CD8-positive, alpha-beta memory T cell (primary cell): ENCODE results near the gene ANKRD52. TPM values are rescaled to one million over a fixed set of nuclear protein-coding genes. Genes with fewer than 3 reads are reported as not detected.
"Not testable (repeated sequence)": the region's sequence is repeated elsewhere in the genome, so short reads cannot be mapped to it uniquely, and the experiment has no call there.

Experiments used
- CTCF ChIA-PET: fragments of 350-600 bp; sonication (Branson Sonifier 250); formaldehyde crosslinking; loops from one replicate; lab custom pipeline; 2021; ENCODE audit warnings: antibody characterized with exemption; lab: Charles Lee
- POLR2A ChIA-PET: fragments of 350-600 bp; sonication (Branson Sonifier 250); formaldehyde crosslinking; loops from one replicate; lab custom pipeline; 2021; ENCODE audit warnings: antibody characterized with exemption; lab: Charles Lee
- DNase-seq, 5 donors: peaks; one replicate each; pipeline versions ENCODE4 v3.0.0 to v3.0.0-alpha.2; 2020 to 2022; ENCODE audit warnings: mixed read lengths in 1 of 5
- H3K27ac ChIP-seq: one replicate; pipeline ENCODE4 v1.7.0; 2013; ENCODE audit warnings: low read depth, mild to moderate bottlenecking, low read length, moderate library complexity
- H3K27me3 ChIP-seq: 2 replicates; pipeline ENCODE4 v1.7.0; 2013; ENCODE audit warnings: low read length, mild to moderate bottlenecking; ENCODE audit not compliant: insufficient read depth, poor library complexity, severe bottlenecking
- H3K36me3 ChIP-seq: 2 replicates; pipeline ENCODE4 v1.7.0; 2013; ENCODE audit warnings: mild to moderate bottlenecking, low read length, moderate library complexity; ENCODE audit not compliant: insufficient read depth
- H3K4me1 ChIP-seq: 2 replicates; pipeline ENCODE4 v1.7.0; 2013; ENCODE audit warnings: mild to moderate bottlenecking, low read length, moderate library complexity; ENCODE audit not compliant: insufficient read depth
- H3K4me3 ChIP-seq: 2 replicates; pipeline ENCODE4 v1.7.0; 2013; ENCODE audit warnings: mild to moderate bottlenecking, low read length
- H3K9me3 ChIP-seq: 2 replicates; pipeline ENCODE4 v1.7.0; 2013; ENCODE audit warnings: mild to moderate bottlenecking, low read length
- H3K27ac Mint-ChIP-seq, 8 donors: one replicate each; pipeline ENCODE4 v1.8.0; 2020 to 2021; ENCODE audit warnings: mixed read lengths in 8 of 8, mild to moderate bottlenecking in 6 of 8, inconsistent platforms in 3 of 8, moderate library complexity in 3 of 8
- H3K27me3 Mint-ChIP-seq, 2 donors: one replicate each; pipeline ENCODE4 v1.8.0; 2020 to 2021; ENCODE audit warnings: mixed read lengths in 2 of 2, mild to moderate bottlenecking in 1 of 2, moderate library complexity in 1 of 2
- H3K36me3 Mint-ChIP-seq, 3 donors: one replicate each; pipeline ENCODE4 v1.8.0; 2020 to 2021; ENCODE audit warnings: mixed read lengths in 3 of 3, inconsistent platforms in 1 of 3, mild to moderate bottlenecking in 1 of 3
- H3K4me1 Mint-ChIP-seq, 3 donors: one replicate each; pipeline ENCODE4 v1.8.0; 2020 to 2021; ENCODE audit warnings: mixed read lengths in 3 of 3, inconsistent platforms in 1 of 3, mild to moderate bottlenecking in 1 of 3
- H3K4me3 Mint-ChIP-seq, 7 donors: one replicate each; pipeline ENCODE4 v1.8.0; 2020 to 2021; ENCODE audit warnings: mixed read lengths in 7 of 7, mild to moderate bottlenecking in 6 of 7, moderate library complexity in 4 of 7, inconsistent platforms in 2 of 7
- H3K9me3 Mint-ChIP-seq, 5 donors: one replicate each; pipeline ENCODE4 v1.8.0; 2020 to 2022; ENCODE audit warnings: mixed read lengths in 5 of 5, mild to moderate bottlenecking in 3 of 5, moderate library complexity in 2 of 5, inconsistent platforms in 1 of 5
- polyA plus RNA-seq: library from polyadenylated mRNA; unstranded; fragments of 300-500 nt; fragmentation: Illumina TruSeq; gene quantifications from one replicate; pipeline ENCODE4 v1.2.3, GENCODE V29; 2021
- total RNA-seq, 2 experiments: library from RNA; stranded (reverse); gene quantifications; one replicate each; pipeline ENCODE4 v1.2.3, GENCODE V29; 2021

The ANKRD52 gene
- total and polyA plus RNA-seq, 3 experiments from 2014 or later = 16.1 to 69.9 (median 67.0) TPM

- Histone ChIP-seq H3K36me3 (no peaks in the 10 kb centered on the region), H3K27me3 (no peaks in the 10 kb centered on the region), H3K4me3 (peak overlapping the region; percentile 93), H3K4me1 (peaks cover 12% of the 10 kb centered on the region), H3K27ac (peak overlapping the region; percentile 98), H3K9me3 (no peaks in the 10 kb centered on the region)
- H3K36me3 Mint-ChIP-seq = peaks cover 0 to 42% (median 2%) of the 10 kb centered on the region in 3 donors
- H3K9me3 Mint-ChIP-seq = no peaks in the 10 kb centered on the region
- no peaks in the 10 kb centered on the region for H3K27me3 Mint-ChIP-seq
- DNase-seq = no peak
- peak overlapping the region; percentile 89 to 97 (median 95) for H3K4me3 Mint-ChIP-seq
- peak overlapping the region; percentile 23 to 99 (median 87) for H3K27ac Mint-ChIP-seq
- ChIA-PET POLR2A (interaction anchor here (0.8 to 1.7 kb wide), 4 partner anchors 9 to 193 kb away, joined by 3 to 11 read pairs (median 4); partner anchors contain the start of genes ANKRD52, RNF41 and TIMELESS), CTCF (interaction anchor here (0.6 to 2.8 kb wide), 15 partner anchors 10 to 196 kb away, joined by 3 to 18 read pairs (median 3); partner anchors contain the start of genes ANKRD52, RNF41, STAT2 and ZC3H10)
- H3K4me1 Mint-ChIP-seq = peaks cover 18 to 21% (median 19%) of the 10 kb centered on the region in 3 donors
These were observed 9.4 kb upstream of the ANKRD52 start for GRCh38 chr12:56267443-56268071.

DNA sequence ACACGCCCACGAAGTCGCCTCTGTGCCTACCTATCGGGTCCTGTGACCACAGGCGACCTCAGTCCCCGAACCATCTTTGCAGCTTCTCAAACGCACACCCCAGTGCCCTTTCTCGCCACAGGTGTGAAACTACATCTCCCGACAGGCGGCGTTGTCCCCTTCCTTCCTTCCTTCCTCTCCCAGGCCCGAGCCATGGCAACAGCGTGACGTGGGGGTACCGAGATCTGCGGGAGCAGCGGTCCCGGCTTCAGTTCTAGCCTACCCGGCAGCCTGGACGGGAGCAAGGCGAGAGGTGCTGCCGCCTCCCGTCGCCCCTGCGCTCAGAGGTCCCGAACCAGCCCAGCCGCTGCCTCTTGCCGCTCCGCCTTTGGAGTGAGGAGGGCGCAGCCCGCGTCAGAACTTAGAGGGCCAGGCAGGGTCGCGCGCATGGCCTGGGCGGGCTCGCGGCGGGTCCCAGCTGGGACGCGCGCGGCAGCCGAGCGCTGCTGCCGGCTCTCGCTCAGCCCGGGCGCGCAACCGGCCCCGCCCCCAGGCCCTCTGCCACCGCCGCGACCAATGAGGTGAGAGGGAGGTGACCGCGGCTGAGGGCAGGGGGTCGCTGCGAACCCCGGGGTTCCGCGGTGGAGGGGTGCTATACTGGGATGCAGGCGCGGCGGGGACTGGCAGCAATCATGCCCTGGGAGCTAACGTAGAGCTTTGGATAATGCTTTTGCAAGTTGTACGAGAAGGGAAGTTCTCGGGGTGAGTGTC is 8.7 kb upstream of the ANKRD52 start, which contains the start of gene COQ10A:
COQ10A (plus strand) TSS at position 250 of the 750 bp plus-strand sequence; CDS start at position 427, 177 bp downstream.
- H3K9me3 ChIP-seq = no peaks in the 10 kb centered on the region
- Mint-ChIP-seq H3K27ac (peak within 1 kb of the TSS; percentile 80 to 99 (median 96)), H3K36me3 (peaks cover 0 to 35% (median 2%) of the 10 kb centered on the region in 3 donors), H3K4me3 (peak within 1 kb of the TSS; percentile 89 to 97 (median 95)), H3K9me3 (no peaks in the 10 kb centered on the region), H3K27me3 (no peaks in the 10 kb centered on the region), H3K4me1 (peaks cover 18 to 21% (median 21%) of the 10 kb centered on the region in 3 donors)
- peak; percentile 84 to 93 (median 88) for DNase-seq
- H3K4me3 ChIP-seq = peak within 1 kb of the TSS; percentile 93
- POLR2A ChIA-PET = interaction anchor here (0.5 to 1.7 kb wide), 8 partner anchors 9 to 294 kb away, joined by 3 to 11 read pairs (median 3); partner anchors contain the start of genes ANKRD52, RNF41, SPRYD4 and TIMELESS
- peaks cover 12% of the 10 kb centered on the region for H3K4me1 ChIP-seq
- H3K27ac ChIP-seq = peak within 1 kb of the TSS; percentile 98
- CTCF ChIA-PET = interaction anchor here (0.6 to 2.8 kb wide), 23 partner anchors 9 to 200 kb away, joined by 3 to 18 read pairs (median 3); partner anchors contain the start of genes ANKRD52, ESYT1, RNF41 and SMARCC2
- no peaks in the 10 kb centered on the region for H3K36me3 ChIP-seq
- H3K27me3 ChIP-seq = no peaks in the 10 kb centered on the region

DNA sequence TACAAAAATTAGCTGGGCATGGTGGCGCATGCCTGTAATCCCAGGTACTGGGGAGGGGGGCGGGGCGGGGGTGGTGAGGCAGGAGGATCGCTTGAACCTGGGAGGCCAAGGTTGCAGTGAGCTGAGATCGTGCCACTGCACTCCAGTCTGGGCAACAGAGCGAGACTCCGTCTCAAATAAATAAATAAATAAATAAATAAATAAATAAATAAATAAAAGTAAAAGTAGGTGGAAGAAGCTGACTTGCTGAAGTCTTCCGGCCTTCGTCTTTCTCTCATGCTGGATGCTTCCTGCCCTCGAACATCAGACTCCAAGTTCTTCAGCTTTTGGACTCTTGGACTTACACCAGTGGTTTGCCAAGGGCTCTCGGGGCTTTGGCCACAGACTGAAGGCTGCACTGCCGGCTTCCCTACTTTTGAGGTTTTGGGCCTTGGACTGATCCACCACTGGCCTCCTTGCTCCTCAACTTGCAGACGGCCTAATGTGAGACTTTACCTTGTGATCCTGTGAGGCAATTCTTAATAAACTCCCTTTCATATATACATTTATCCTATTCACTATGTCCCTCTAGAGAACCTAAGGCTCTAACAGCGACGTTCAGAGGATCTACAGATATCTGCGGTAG is 8.0 kb upstream of the ANKRD52 start:
- peaks cover 0 to 28% (median 2%) of the 10 kb centered on the region in 3 donors for H3K36me3 Mint-ChIP-seq
- H3K4me1 ChIP-seq = peaks cover 12% of the 10 kb centered on the region
- not testable (repeated sequence) for H3K27me3 ChIP-seq, DNase-seq, H3K27me3 Mint-ChIP-seq, H3K9me3 ChIP-seq, H3K9me3 Mint-ChIP-seq, H3K36me3 ChIP-seq
- H3K4me1 Mint-ChIP-seq = peaks cover 18 to 21% (median 21%) of the 10 kb centered on the region in 3 donors
- peak overlapping the region; percentile 93 for H3K4me3 ChIP-seq
- peak overlapping the region; percentile 89 to 97 (median 95) for H3K4me3 Mint-ChIP-seq
- CTCF ChIA-PET = interaction anchor here (0.7 to 2.8 kb wide), 15 partner anchors 8 to 201 kb away, joined by 3 to 18 read pairs (median 3); partner anchors contain the start of genes ANKRD52, ESYT1, SMARCC2 and ZC3H10
- POLR2A ChIA-PET = interaction anchor here (0.5 to 1.7 kb wide), 8 partner anchors 8 to 293 kb away, joined by 3 to 11 read pairs (median 4); partner anchors contain the start of genes ANKRD52, RNF41, SPRYD4 and TIMELESS
- H3K27ac ChIP-seq = peak overlapping the region; percentile 98
- H3K27ac Mint-ChIP-seq = peak overlapping the region; percentile 80 to 99 (median 96)

- not testable (repeated sequence) for H3K27me3 ChIP-seq, H3K27me3 Mint-ChIP-seq, DNase-seq, H3K36me3 ChIP-seq, H3K9me3 ChIP-seq, H3K4me3 Mint-ChIP-seq, H3K9me3 Mint-ChIP-seq, H3K36me3 Mint-ChIP-seq, H3K4me3 ChIP-seq, H3K27ac ChIP-seq, H3K27ac Mint-ChIP-seq
- peaks cover 18% of the 10 kb centered on the region for H3K4me1 ChIP-seq
- H3K4me1 Mint-ChIP-seq = peaks cover 24 to 26% (median 24%) of the 10 kb centered on the region in 3 donors
- ChIA-PET CTCF (interaction anchor here (1.2 to 1.3 kb wide), 2 partner anchors 10 to 40 kb away, joined by 4 read pairs; no protein-coding TSS in a partner anchor), POLR2A (interaction anchor here (0.7 kb wide), 1 partner anchor 74 kb away, joined by 11 read pairs; the partner anchor contains the start of gene SMARCC2)
These were observed 4.8 kb upstream of the ANKRD52 start for GRCh38 chr12:56262955-56263354.

GRCh38 chr12:56261503-56262232 is 3.5 kb upstream of the ANKRD52 start:
- no peaks in the 10 kb centered on the region for H3K9me3 Mint-ChIP-seq
- peaks cover 0 to 9% (median 0%) of the 10 kb centered on the region in 3 donors for H3K36me3 Mint-ChIP-seq
- Histone ChIP-seq H3K27ac (no peak overlapping the region), H3K4me1 (peaks cover 21% of the 10 kb centered on the region), H3K9me3 (no peaks in the 10 kb centered on the region), H3K36me3 (no peaks in the 10 kb centered on the region), H3K27me3 (no peaks in the 10 kb centered on the region), H3K4me3 (no peak overlapping the region)
- peak overlapping the region in 1 of 8 donors; percentile 3 for H3K27ac Mint-ChIP-seq
- H3K4me1 Mint-ChIP-seq = peaks cover 19 to 26% (median 23%) of the 10 kb centered on the region in 3 donors
- H3K4me3 Mint-ChIP-seq = peak overlapping the region in 1 of 7 donors; percentile 4
- DNase-seq = no peak
- no peaks in the 10 kb centered on the region for H3K27me3 Mint-ChIP-seq
- ChIA-PET POLR2A (no interaction called here), CTCF (no interaction called here)

DNA sequence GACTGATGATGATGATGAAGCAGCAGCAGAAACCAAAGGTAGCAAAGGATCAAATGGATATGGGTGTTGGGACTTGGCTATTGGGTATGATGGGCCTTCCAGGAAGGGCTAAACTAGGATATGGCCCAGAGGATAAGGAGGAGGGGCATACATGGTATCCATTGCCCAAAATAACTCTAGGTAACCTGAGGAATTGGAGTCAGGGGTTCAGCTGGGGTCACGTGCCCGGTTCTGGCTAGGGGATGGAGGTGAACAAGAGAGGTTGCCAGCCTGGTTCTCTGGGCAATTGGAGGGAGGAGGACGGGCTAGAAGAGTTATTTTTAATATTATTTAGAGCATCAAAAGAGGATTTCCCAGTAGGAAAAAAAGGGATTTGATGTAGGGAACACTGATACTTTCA is 2.7 kb upstream of the ANKRD52 start:
- no peak overlapping the region for H3K4me3 ChIP-seq
- no peak for DNase-seq
- peaks cover 0 to 13% (median 3%) of the 10 kb centered on the region in 3 donors for H3K36me3 Mint-ChIP-seq
- H3K27ac Mint-ChIP-seq = peak overlapping the region in 2 of 8 donors; percentile 21 to 59
- no peaks in the 10 kb centered on the region for H3K27me3 Mint-ChIP-seq
- H3K9me3 Mint-ChIP-seq = no peaks in the 10 kb centered on the region
- no peaks in the 10 kb centered on the region for H3K27me3 ChIP-seq
- H3K4me3 Mint-ChIP-seq = peak overlapping the region in 2 of 7 donors; percentile 4 to 59
- CTCF ChIA-PET = no interaction called here
- peaks cover 21 to 28% (median 24%) of the 10 kb centered on the region in 3 donors for H3K4me1 Mint-ChIP-seq
- peaks cover 23% of the 10 kb centered on the region for H3K4me1 ChIP-seq
- POLR2A ChIA-PET = no interaction called here
- H3K9me3 ChIP-seq = no peaks in the 10 kb centered on the region
- H3K27ac ChIP-seq = no peak overlapping the region
- H3K36me3 ChIP-seq = no peaks in the 10 kb centered on the region

DNA sequence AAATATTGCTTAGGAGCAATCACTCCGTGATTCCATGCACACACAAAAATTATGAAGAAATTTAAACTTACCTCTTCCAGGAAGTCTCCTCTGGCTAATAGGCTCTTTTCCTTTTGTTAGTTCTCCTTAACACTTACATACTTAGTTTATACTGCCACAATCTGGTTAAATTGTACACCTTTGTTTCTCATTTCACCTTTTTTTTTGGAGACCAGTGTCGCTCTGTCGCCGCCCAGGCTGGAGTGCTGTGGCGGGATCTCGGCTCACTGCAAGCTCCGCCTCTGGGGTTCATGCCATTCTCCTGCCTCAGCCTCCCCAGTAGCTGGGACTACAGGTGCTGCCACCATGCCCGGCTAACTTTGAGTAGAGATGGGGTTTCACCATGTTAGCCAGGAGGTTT is 2.2 kb upstream of the ANKRD52 start:
- H3K36me3 Mint-ChIP-seq = peaks cover 0 to 17% (median 3%) of the 10 kb centered on the region in 3 donors
- no peaks in the 10 kb centered on the region for H3K36me3 ChIP-seq
- ChIA-PET CTCF (no interaction called here), POLR2A (no interaction called here)
- H3K4me1 ChIP-seq = peaks cover 23% of the 10 kb centered on the region
- no peak for DNase-seq
- H3K4me3 ChIP-seq = no peak overlapping the region
- no peaks in the 10 kb centered on the region for H3K27me3 Mint-ChIP-seq
- no peak overlapping the region for H3K27ac ChIP-seq
- peaks cover 22 to 29% (median 22%) of the 10 kb centered on the region in 3 donors for H3K4me1 Mint-ChIP-seq
- H3K9me3 ChIP-seq = no peaks in the 10 kb centered on the region
- peak overlapping the region in 2 of 8 donors; percentile 37 to 59 for H3K27ac Mint-ChIP-seq
- no peaks in the 10 kb centered on the region for H3K27me3 ChIP-seq
- no peaks in the 10 kb centered on the region for H3K9me3 Mint-ChIP-seq
- peak overlapping the region in 4 of 7 donors; percentile 33 to 82 (median 69) for H3K4me3 Mint-ChIP-seq
